ENCODE data around the gene TTLL8. TPM values are rescaled to one million over a fixed set of nuclear protein-coding genes. Genes with fewer than 3 reads are reported as not detected.

Gene TTLL8
- total RNA-seq, 1 experiment from 2014 or later: not detected

- intact Hi-C loops (cut with micrococcal nuclease): no loop called here
- no peak overlapping the region for H3K4me2 ChIP-seq (ENCODE audit: low read length)
- peaks cover 0 to 16% of the 10 kb centered on the region in 2 experiments; a peak in 2 of 4 replicates for H3K9me3 ChIP-seq (ENCODE audit: control insufficient read depth in 1 of 2, insufficient read depth in 1 of 2, low read depth in 1 of 2, low read length in 2 of 2)
- no peak for ATAC-seq
- no peaks in the 10 kb centered on the region for H3K9me2 ChIP-seq (ENCODE audit: insufficient read depth)
- H3K9ac ChIP-seq (ENCODE audit: low read length): no peak overlapping the region
- ChIA-PET POLR2A (no interaction called here), RAD21 (ENCODE audit: low non-redundant PET in 1 of 2, low total read pairs in 2 of 2, uncharacterized antibody in 2 of 2, unreplicated experiment in 2 of 2) (interaction anchor here in 1 of 2 experiments (0.6 kb wide), 1 partner anchor 67 kb away, joined by 7 read pairs; no protein-coding TSS in a partner anchor), CTCF (interaction anchor here (0.9 kb wide), 1 partner anchor 9 kb away, joined by 3 read pairs; no protein-coding TSS in a partner anchor)
- H3K27me3 ChIP-seq (ENCODE audit: insufficient read depth, low read length): no peaks in the 10 kb centered on the region
- H3K79me2 ChIP-seq (ENCODE audit: insufficient read depth, low read length): no peaks in the 10 kb centered on the region
- DNase-seq (ENCODE audit: low read depth, low spot score): no peak
- no TSS peak for BruUV-seq (replicated peaks)
- no peak overlapping the region for H2AFZ ChIP-seq (ENCODE audit: low read depth, low read length, poor library complexity, severe bottlenecking)
- H3K4me3 ChIP-seq (replicated peaks in 1 of 2; ENCODE audit: low read depth in 1 of 2, low read length in 2 of 2): no peak overlapping the region
- TF ChIP-seq JUND (IDR thresholded peaks at IDR 0.05) (no peak), SIN3A (IDR thresholded peaks at IDR 0.05; ENCODE audit: low read depth) (no peak), ELF1 (IDR thresholded peaks at IDR 0.05; ENCODE audit: borderline replicate concordance, low read depth) (no peak), SRF (IDR thresholded peaks at IDR 0.05; ENCODE audit: low read depth) (no peak), REST (IDR thresholded peaks at IDR 0.05; ENCODE audit: low read depth) (no peak)
- no peaks in the 10 kb centered on the region for H3K4me1 ChIP-seq (ENCODE audit: control insufficient read depth in 1 of 2, insufficient read depth in 2 of 2, low read length in 2 of 2)
- no peaks in the 10 kb centered on the region for H4K20me1 ChIP-seq (ENCODE audit: insufficient read depth)
- no peaks in the 10 kb centered on the region for H3K36me3 ChIP-seq (ENCODE audit: control insufficient read depth in 1 of 2, insufficient read depth in 2 of 2, low read length in 2 of 2)
- H3K27ac ChIP-seq (ENCODE audit: low read depth, low read length): no peak overlapping the region
These were observed 18.2 kb downstream of the TTLL8 start for GRCh38 chr22:50039669-50040443.

Data from HCT116 (cell line).